Glomerular endothelial cell (primary cell): Measurements from ENCODE around the gene GRIA1. TPM values are rescaled to one million over a fixed set of nuclear protein-coding genes. Genes with fewer than 3 reads are reported as not detected.
"Not testable (repeated sequence)": the region's sequence is repeated elsewhere in the genome, so short reads cannot be mapped to it uniquely, and the experiment has no call there.

Experiments
- DNase-seq: peaks from one replicate; pipeline ENCODE4 v3.0.0-alpha.2; 2011; ENCODE audit warnings: low read depth, low spot score; ENCODE audit errors: extremely low read depth
- total RNA-seq: library from RNA; depleted of rRNA; stranded (reverse); fragments of >200 nt; gene quantifications from 2 replicates; pipeline ENCODE4 v1.2.3, GENCODE V29; 2015

The GRIA1 gene
- total RNA-seq, 1 donor from 2014 or later, result not detected

DNA sequence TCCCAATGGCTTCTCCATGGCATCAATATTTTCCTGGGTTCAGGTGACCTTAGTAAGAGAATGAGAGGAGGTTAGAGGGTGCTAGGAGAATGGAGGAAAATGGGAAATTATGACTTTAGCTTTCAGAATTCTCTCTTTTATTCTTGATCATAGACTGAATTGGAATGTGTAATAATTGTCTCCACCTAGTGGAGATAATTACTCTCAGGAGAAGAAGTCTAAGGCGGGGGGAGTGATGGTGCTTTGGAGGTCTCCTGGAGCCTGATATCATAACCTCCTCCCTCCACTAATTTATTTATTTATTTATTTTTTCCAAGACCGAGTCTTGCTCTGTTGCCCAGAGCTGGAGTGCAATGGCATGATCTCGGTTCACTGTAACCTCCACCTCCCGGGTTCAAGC lies 221.3 kb downstream of the GRIA1 start:
- no peak for DNase-seq

DNA sequence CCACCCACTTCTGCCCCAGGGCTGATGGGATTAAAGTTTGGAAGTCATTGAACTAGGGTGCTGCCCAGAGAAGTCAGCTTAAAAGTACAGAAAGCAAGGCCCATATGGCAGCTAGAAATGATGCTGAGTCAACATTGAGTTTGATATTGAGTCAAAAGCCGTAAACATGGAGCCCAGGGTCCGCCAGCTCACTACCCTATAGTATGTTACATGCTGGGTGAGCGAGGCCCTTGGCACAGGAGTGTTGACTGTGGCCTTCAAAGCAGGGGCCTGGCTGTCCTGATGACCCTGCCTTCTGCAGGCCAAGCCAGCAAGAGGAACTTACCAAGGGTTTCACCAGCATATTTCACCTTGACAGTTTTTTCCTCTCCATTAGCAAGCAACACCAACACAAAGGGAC lies 222.5 kb downstream of the GRIA1 start:
- DNase-seq, result no peak

GRCh38 chr5:153713943-153714342 lies 223.5 kb downstream of the GRIA1 start:
- DNase-seq, result no peak

- DNase-seq, result no peak
These were observed 224.3 kb downstream of the GRIA1 start for GRCh38 chr5:153714798-153715197.

DNA sequence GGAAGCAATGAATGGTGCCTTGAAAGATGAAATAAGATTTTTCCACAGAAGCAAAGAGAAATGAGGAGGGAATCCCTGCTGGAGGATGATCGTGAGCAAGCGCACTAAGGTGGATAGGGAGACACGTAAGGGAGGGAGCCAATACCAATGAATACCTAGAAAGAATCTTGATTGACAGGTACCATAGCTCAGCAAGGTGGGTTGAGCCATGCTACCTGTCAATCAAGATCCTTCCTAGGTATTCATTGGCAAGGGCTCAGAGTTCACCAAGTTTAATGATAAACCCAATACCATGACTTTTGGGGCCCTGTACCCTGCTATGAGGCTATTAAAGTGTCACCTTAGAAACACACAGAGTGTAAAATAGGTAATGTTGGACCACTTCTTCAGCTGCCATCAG lies 226.8 kb downstream of the GRIA1 start:
- no peak for DNase-seq

DNA sequence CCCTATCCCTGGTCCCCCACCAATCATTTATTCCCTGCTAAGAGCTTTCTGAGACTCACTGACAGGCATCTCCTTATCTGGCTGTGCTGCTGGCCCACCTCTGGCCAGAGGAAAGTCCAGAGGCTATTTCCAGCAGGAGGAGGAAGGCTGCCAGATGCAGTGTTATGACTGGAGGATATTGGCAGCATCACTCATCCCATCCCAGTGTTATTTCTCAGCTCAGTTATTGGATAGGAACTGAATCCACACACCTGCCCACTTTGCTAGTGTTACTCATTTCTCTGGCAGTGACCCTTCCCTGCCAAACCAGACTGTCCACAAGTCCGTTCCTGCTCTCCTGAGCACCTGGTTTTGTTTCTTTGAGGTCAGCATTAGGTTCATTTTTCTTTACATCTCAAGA lies 228.2 kb downstream of the GRIA1 start:
- no peak for DNase-seq

- DNase-seq, result no peak
These were observed 228.9 kb downstream of the GRIA1 start for GRCh38 chr5:153719324-153719723.

- DNase-seq, result not testable (repeated sequence)
These were observed 232.6 kb downstream of the GRIA1 start for GRCh38 chr5:153723022-153723610.

GRCh38 chr5:153742060-153742459 lies 251.6 kb downstream of the GRIA1 start:
- no peak for DNase-seq

DNA sequence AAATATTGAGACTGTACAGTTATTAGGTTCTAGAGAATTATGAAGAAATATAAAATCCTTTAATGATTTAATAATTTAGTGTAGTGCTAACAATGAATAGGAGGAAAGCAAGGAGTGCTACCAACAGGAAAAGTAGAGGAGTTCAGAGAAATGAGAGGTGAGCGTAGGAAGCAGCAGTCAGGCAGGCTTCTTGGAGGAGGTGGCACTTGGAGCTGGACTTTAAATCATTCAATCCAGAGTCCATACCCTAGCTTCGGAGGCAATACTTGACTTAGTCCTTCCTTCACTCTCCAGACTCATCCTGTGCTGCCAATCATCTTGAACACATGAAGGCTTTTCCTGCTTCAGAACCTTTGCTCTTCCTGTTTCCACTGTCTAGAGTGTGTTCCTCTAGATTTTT lies 254.3 kb downstream of the GRIA1 start:
- no peak for DNase-seq

- DNase-seq, result no peak
These were observed 255.4 kb downstream of the GRIA1 start for GRCh38 chr5:153745778-153746395.

DNA sequence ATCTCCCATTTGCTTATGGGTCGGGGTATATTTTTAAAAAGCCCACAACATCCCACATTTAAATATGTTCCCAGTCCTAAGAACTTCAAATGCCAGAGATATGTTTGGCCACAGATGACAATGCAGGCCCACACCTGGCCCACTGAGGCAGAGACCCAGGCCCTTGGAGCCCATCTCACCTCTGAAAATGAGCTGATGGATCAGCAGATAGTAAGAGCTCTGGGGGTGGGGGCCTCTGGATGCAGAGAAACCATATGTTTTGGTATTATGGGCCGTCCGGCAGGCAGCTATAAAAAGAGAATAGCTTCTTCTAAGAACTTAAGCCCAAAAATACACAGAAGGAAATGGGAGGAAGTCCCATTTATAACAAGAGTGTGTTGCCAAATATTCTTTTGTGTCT lies 256.0 kb downstream of the GRIA1 start:
- DNase-seq, result no peak

- no peak for DNase-seq
These were observed 258.4 kb downstream of the GRIA1 start for GRCh38 chr5:153748823-153749222.

DNA sequence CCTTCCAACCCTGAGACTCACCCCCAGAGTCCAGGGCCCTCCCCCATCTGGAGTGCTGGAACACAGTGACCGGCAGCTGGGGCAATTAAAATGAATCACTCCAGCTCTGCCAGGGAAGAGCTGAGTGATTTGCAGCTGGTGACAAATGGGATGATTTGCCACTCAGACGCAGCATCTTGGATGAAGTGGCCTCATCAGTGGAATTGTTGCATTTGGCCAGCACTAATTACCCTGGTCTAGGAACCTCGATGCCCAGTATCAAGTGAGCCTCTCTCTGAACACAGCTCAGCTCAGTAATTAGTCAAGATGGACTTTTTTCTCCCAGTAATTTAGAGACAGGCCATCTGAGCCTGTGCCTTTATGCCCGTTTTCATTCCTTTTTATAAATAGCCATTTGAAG lies 259.5 kb downstream of the GRIA1 start:
- no peak for DNase-seq

- DNase-seq, result no peak
These were observed 260.8 kb downstream of the GRIA1 start for GRCh38 chr5:153751251-153751650.

- no peak for DNase-seq
These were observed 262.4 kb downstream of the GRIA1 start for GRCh38 chr5:153752890-153753289.

- DNase-seq, result no peak
These were observed 263.4 kb downstream of the GRIA1 start for GRCh38 chr5:153753645-153754432.

DNA sequence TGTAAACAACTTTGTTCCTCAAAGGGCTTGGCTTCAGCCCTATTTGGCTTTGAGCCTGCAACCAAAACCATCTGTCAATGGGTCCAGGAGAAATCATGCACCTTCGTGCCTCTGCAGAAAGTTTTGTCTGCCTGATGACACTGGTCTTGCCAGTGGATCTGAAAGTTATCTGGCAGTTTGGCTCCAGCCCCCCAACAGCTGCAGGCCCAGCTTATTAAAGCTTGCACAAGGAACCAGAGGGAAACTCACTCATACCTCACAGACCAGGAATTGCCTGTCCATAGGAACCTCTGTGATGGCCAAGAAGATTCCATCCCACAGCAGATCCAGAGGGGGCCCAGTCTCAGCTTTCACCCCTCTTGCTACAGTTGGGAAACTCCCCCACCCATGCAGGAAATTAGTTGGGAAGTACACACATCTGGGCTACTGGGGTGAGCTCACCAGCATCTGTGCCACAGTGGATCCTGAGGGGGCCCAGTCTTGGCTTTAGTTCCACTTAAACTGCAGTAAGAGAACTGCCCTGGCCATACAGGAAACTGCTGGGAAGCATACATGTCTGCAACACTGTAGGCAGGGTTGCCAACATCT lies 265.5 kb downstream of the GRIA1 start:
- no peak for DNase-seq

DNA sequence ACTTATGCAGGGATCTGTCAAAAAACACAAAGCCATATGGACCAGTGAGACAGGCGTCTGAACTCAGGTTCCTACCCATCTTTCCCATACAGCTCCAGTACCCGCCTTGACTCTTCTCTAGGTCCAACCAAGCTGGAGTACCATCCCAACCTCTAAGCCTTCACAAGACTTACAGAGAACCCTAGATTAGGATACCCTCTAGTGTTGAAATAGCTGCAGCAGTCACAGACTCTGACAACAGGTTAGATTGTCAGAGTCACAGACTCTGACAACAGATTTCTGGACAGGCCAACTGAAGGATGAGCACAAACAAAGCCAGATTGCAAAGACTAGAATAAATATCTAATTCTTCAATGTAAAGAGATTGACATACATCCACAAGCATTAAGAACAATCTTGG lies 266.1 kb downstream of the GRIA1 start:
- no peak for DNase-seq

DNA sequence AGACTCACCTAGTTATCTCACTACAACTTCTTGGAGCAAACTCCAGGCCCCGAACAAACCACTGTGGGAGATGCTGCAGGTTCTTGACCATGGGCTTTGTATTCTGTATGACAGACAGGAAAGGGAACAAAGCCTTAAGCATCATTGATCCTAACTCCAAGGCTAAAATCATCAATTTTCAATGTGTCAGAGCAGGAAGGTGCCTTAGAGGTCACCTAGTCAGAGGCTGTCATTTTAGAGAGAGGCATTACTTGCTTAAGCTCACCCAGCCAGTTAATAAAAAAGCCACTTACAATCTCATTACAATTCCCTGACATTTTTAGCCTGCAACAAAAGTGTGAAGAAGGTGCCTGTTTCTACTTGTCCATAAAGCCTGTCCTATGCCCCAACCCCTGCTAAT lies 275.5 kb downstream of the GRIA1 start:
- no peak for DNase-seq

- DNase-seq, result no peak
These were observed 277.0 kb downstream of the GRIA1 start for GRCh38 chr5:153767221-153768188.
